Pulmonary artery endothelial cell (primary cell): ENCODE data around the gene PTPRD. TPM values are rescaled to one million over a fixed set of nuclear protein-coding genes. Genes with fewer than 3 reads are reported as not detected.
"Not testable (repeated sequence)": the region's sequence is repeated elsewhere in the genome, so short reads cannot be mapped to it uniquely, and the experiment has no call there.

Experiments used
- DNase-seq: peaks from one replicate; pipeline ENCODE4 v3.0.0-alpha.2; 2011; ENCODE audit warnings: low read depth, low spot score
- total RNA-seq: library from RNA; depleted of rRNA; stranded (reverse); fragments of >200 nt; gene quantifications from 2 replicates; pipeline ENCODE4 v1.2.3, GENCODE V29; 2014

The PTPRD gene
- total RNA-seq, 1 donor from 2014 or later = 1.5 TPM

- DNase-seq = no peak
These were observed 1259.8 kb downstream of the PTPRD start for GRCh38 chr9:9352877-9353481.

GRCh38 chr9:9341203-9341602 is 1271.6 kb downstream of the PTPRD start:
- no peak for DNase-seq

GRCh38 chr9:9337129-9337528 is 1275.7 kb downstream of the PTPRD start:
- no peak for DNase-seq

- DNase-seq = no peak
These were observed 1286.1 kb downstream of the PTPRD start for GRCh38 chr9:9326749-9327148.

GRCh38 chr9:9319007-9319406 is 1293.8 kb downstream of the PTPRD start:
- no peak for DNase-seq

GRCh38 chr9:9310743-9311142 is 1302.1 kb downstream of the PTPRD start:
- DNase-seq = not testable (repeated sequence)

- no peak for DNase-seq
These were observed 1307.2 kb downstream of the PTPRD start for GRCh38 chr9:9305600-9305999.

GRCh38 chr9:9299134-9299533 is 1313.7 kb downstream of the PTPRD start:
- DNase-seq = no peak

GRCh38 chr9:9286001-9286400 is 1326.8 kb downstream of the PTPRD start:
- DNase-seq = no peak

GRCh38 chr9:9284201-9284600 is 1328.6 kb downstream of the PTPRD start:
- no peak for DNase-seq

- no peak for DNase-seq
These were observed 1329.4 kb downstream of the PTPRD start for GRCh38 chr9:9283159-9283986.

- DNase-seq = no peak
These were observed 1337.2 kb downstream of the PTPRD start for GRCh38 chr9:9275601-9276000.

GRCh38 chr9:9257999-9258498 is 1354.8 kb downstream of the PTPRD start:
- DNase-seq = no peak

GRCh38 chr9:9246726-9247125 is 1366.1 kb downstream of the PTPRD start:
- DNase-seq = no peak

GRCh38 chr9:9231946-9232345 is 1380.9 kb downstream of the PTPRD start:
- no peak for DNase-seq

- DNase-seq = no peak
These were observed 1383.5 kb downstream of the PTPRD start for GRCh38 chr9:9229269-9229668.

- no peak for DNase-seq
These were observed 1389.6 kb downstream of the PTPRD start for GRCh38 chr9:9223175-9223574.

GRCh38 chr9:9222730-9223129 is 1390.1 kb downstream of the PTPRD start:
- DNase-seq = no peak

- no peak for DNase-seq
These were observed 1395.9 kb downstream of the PTPRD start for GRCh38 chr9:9216934-9217333.

- DNase-seq = no peak
These were observed 1397.8 kb downstream of the PTPRD start for GRCh38 chr9:9215050-9215449.

- DNase-seq = no peak
These were observed 1398.7 kb downstream of the PTPRD start for GRCh38 chr9:9214066-9214465.

GRCh38 chr9:9212963-9213362 is 1399.8 kb downstream of the PTPRD start:
- no peak for DNase-seq

- no peak for DNase-seq
These were observed 1410.5 kb downstream of the PTPRD start for GRCh38 chr9:9202276-9202675.
